D721Med (cell line): ENCODE data around the gene DRAM1.

Source experiments
- DNase-seq: peaks from one replicate; pipeline ENCODE4 v3.0.0; 2011; ENCODE audit warnings: low spot score; ENCODE audit not compliant: insufficient read length
- FAIRE-seq: peaks from 2 replicates; lab custom pipeline; 2011; peaks lifted over from hg19 to GRCh38; lab: Jason Lieb, UNC
- CTCF ChIP-seq: IDR thresholded peaks from 2 replicates; pipeline ENCODE4 v1.5.1; 2012; ENCODE audit warnings: mild to moderate bottlenecking, control low read depth; ENCODE audit not compliant: insufficient read depth; ENCODE audit errors: missing control alignments

Gene DRAM1

DNA sequence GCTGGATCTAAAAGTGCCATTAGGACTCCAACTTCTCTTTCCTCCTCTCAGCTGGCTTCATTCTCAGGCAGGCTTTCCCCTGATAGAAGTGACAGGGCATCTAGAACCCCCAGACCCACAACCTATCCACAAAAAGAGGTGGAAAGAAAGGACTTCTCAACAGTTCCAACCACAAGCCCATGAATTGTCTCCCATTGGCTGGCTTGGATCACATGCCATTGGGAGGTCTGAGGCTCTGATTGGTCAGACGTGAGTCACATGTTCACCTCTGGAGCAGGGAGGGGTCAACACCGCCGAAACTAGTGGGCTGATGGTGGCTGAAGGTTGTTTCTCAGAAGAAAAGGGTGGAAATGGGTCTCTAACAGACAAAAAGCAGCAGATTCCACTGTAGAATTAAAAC, 47.2 kb downstream of the DRAM1 start:
- no peak for FAIRE-seq
- DNase-seq: no peak
- no peak for TF ChIP-seq CTCF

GRCh38 chr12:101925361-101925760, 48.0 kb downstream of the DRAM1 start:
- FAIRE-seq: no peak
- no peak for DNase-seq
- TF ChIP-seq CTCF: no peak

GRCh38 chr12:101925935-101926334, 48.6 kb downstream of the DRAM1 start:
- TF ChIP-seq CTCF: no peak
- FAIRE-seq: no peak
- DNase-seq: no peak

- no peak for TF ChIP-seq CTCF
- DNase-seq: no peak
- no peak for FAIRE-seq
Observed at GRCh38 chr12:101927036-101927435, 49.7 kb downstream of the DRAM1 start.

DNA sequence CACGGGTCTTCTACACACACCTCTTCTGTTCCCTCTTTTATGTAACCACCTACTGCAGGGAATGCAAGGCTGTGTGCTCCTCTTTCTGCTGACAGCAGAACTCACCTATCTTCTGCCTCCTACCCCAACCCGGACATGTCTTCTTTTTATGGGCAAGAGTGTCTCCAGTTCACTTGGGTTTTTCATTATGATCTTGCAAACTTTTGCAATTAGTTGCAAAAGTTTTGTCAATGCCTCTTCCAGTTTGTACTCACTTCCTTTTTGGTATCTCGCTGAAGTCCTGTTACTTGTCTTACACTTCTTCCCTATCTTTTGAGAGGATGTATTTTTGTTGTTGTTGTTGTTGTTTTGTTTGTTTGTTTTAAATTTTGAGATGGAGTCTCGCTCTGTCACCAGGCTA, 50.6 kb downstream of the DRAM1 start:
- no peak for DNase-seq
- TF ChIP-seq CTCF: no peak
- FAIRE-seq: no peak

GRCh38 chr12:101928556-101928955, 51.2 kb downstream of the DRAM1 start:
- FAIRE-seq (no peak), DNase-seq (no peak)
- TF ChIP-seq CTCF: no peak

DNA sequence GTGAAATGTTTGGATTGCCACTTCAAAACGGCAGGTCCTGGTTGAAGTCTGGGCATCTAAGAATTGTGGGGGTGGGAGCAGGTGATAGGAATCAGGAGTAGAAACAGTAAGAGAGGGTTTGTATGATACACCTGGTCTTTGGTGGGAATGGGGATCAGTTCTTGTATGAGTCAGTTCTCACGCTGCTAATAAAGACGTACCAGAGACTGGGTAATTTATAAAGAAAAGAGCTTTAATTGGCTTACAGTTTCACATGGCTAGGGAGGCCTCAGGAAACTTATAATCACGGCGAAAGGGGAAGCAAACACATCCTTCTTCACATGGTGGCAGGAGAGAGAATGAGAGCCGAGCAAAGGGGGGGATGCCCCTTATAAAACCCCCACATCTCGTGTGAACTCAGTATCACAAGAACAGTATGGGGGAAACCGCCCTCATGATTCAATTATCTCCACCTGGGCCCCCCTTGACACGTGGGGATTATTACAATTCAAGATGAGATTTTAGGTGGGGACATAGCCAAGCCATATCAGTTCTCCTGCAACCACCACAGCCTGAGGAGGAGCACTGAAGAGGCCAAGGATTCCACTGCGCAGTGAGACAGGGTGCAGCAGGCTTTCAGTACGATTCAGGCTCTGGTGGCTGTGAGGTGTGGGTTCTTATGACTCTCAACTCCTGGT, 52.1 kb downstream of the DRAM1 start:
- no peak for TF ChIP-seq CTCF
- no peak for FAIRE-seq
- no peak for DNase-seq
